Keratinocyte (primary cell): ENCODE results near the gene PLXND1.

Experiments used
- EZH2 ChIP-seq: IDR thresholded peaks from one replicate; pipeline ENCODE4 v1.6.1; 2012; ENCODE audit warnings: inconsistent platforms, mild to moderate bottlenecking, low read length, moderate library complexity
- TF ChIP-seq, protein P1 (sequence below), 3 experiments: IDR thresholded peaks in 1 of 3; conservative IDR thresholded peaks in 1 of 3; optimal IDR thresholded peaks in 1 of 3; 2 replicates in 2 of 3; 3 replicates in 1 of 3; pipeline versions ENCODE3 to v1.5.1; 2011; ENCODE audit warnings: low read length in 3 of 3, mild to moderate bottlenecking in 3 of 3, moderate library complexity in 2 of 3, control low read depth in 1 of 3, inconsistent platforms in 1 of 3; ENCODE audit not compliant: insufficient read depth in 2 of 3; ENCODE audit errors: extremely low read depth in 1 of 3

DNA sequence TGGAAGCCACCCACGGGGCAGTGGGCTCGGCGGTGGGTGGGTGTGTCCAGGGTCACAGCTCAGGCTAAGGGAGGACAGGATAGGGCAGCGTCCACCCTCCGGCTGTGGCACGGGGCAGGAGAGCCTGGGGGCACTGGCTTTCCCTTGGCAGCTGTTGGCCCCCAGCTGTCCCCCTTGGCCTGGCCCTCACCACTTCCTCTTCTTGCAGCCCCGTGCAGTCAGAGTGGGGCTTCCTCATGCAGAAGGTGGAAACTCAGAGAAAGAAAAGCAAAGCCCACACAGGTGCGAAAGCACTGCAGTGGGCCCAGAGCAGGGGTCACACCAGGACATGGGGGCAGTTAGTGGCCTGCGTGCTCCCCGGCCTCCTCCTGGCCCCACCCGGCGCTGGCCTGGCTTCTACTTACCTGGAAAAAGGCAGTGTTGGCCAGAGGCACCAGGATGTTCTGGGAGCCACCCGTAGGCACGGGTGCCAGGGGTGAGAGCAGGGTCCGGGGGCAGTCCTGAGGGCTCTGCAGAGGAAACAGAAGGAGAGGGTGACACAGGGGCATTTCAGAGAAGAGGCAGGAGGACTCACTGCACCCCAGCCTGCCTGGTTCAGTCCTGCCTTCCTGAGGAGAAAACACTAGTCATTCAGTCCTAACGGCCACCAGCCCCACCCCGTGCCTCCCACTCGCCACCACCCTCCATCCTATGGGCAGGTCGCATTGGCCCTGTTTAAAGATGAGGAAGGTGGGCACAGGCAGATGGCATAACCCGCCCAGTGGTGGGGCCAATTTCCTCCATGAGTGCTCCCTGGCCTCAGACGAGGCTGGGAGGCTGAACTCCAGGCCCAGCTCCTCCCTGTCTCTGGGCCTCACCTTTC is 28.3 kb downstream of the PLXND1 start:
- TF ChIP-seq, protein P1, sequence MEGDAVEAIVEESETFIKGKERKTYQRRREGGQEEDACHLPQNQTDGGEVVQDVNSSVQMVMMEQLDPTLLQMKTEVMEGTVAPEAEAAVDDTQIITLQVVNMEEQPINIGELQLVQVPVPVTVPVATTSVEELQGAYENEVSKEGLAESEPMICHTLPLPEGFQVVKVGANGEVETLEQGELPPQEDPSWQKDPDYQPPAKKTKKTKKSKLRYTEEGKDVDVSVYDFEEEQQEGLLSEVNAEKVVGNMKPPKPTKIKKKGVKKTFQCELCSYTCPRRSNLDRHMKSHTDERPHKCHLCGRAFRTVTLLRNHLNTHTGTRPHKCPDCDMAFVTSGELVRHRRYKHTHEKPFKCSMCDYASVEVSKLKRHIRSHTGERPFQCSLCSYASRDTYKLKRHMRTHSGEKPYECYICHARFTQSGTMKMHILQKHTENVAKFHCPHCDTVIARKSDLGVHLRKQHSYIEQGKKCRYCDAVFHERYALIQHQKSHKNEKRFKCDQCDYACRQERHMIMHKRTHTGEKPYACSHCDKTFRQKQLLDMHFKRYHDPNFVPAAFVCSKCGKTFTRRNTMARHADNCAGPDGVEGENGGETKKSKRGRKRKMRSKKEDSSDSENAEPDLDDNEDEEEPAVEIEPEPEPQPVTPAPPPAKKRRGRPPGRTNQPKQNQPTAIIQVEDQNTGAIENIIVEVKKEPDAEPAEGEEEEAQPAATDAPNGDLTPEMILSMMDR (optimal IDR thresholded peaks at IDR 0.05 in 1 of 3, IDR thresholded peaks at IDR 0.05 in 1 of 3, conservative IDR thresholded peaks at IDR 0.05 in 1 of 3; ENCODE audit: extremely low read depth in 1 of 3, insufficient read depth in 2 of 3, low read length in 3 of 3) = no peak
- no peak for TF ChIP-seq EZH2
